ENCODE measurements around the gene SRGAP1.

SRGAP1 gene

DNA sequence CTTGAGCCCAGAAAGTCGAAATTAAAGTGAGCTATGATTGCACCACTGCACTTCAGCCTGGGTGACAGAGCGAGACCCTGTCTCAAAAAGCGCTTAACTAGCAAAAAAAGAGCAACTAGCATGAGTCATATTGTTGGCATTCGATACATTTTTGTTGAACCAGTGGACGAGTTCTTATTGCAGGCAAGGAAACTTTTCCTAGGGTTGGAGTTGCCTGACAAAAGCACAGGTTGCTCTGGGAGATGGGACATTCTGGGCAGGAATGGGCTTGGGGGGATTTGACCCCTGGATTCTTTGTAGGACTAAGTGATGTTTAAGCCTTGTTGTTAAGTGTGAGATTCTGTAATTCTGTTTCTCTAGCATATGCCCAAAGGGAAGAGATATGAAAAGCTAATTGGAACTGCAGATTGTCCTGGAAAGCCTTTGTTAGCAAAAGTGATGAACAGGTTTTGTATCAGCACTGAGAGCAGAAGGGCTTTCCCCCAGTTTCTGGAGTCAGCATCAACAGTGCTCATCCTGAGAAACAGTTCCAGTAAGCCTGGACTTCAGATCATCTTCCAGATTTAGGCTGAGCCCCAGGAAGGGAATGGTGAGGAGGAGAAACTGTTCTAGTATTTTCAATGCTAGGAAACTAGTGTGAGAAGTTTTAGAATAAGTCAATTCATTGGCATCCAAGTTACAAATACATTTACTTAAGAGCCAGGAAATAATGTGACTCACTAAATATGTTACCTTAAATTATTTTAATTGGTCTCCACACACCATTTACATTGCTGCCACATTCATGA, 123.1 kb downstream of the SRGAP1 start:
- DNase-seq (ENCODE audit: low spot score): no peak

GRCh38 chr12:63968673-63969072, 124.2 kb downstream of the SRGAP1 start:
- DNase-seq (ENCODE audit: low spot score): no peak

DNA sequence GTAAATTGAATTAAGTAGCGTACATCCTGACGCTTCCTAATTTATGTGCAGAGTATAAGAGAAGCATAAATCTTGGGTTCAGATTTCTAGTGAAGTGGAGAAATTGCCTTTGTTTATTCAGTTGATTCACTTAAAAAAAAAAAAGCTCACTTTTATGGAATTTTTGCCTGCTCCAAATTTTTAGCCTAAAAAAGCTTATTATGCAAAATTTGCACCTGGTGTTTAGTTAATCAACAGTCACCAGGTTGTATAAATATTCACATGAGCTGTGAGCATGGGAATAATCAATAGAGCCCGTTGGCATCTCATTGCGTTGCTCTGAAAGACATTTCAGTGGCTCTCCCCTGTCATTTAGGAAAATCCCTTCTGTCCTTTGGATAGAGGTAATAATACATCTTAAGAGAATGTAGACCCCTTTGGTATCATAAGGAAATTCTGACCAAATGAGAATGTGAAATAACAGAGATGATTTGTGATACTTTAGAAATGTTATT, 132.4 kb downstream of the SRGAP1 start:
- no peak for DNase-seq (ENCODE audit: low spot score)

DNA sequence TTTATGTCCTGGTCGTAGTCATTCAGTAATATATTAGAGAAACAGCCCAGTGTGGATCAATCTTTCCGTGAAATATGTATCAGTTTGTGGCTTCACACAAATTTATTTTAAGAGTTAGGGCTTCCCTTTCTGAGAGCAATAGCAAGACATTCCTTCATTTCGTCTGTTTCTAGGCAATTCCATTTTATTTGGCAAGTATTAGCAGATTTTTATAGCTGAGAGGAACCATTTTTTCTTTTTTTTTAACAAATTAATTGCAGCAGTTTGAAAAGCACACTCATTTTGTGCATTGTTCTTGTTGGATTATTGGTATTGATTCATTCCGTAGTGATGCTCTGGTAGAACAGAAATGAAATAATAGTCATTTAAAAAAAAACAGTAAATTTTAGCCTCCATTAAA, 132.9 kb downstream of the SRGAP1 start:
- DNase-seq (ENCODE audit: low spot score): no peak

GRCh38 chr12:63978519-63978918, 134.0 kb downstream of the SRGAP1 start:
- peak; percentile 55 for DNase-seq (ENCODE audit: low spot score)

DNA sequence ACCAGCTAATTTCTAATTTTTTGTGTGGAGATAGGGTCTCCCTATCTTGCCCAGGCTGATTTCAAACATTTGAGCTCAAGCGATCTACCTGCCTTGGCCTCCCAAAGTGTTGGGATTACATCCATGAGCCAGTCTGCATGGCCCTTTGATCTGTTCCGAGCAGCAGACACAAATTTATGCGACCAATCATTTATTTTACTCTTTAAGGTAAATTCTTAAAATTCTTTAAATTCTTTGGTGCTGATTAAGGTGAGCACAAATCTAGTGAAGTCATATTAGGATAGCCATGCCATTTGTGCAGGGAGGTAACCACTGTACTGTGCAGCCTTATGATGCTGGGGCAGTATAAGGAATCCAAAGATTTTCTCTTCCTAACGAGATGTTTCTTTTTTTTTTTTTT, 135.7 kb downstream of the SRGAP1 start:
- no peak for DNase-seq (ENCODE audit: low spot score)

GRCh38 chr12:63981343-63981742, 136.8 kb downstream of the SRGAP1 start:
- no peak for DNase-seq (ENCODE audit: low spot score)

DNA sequence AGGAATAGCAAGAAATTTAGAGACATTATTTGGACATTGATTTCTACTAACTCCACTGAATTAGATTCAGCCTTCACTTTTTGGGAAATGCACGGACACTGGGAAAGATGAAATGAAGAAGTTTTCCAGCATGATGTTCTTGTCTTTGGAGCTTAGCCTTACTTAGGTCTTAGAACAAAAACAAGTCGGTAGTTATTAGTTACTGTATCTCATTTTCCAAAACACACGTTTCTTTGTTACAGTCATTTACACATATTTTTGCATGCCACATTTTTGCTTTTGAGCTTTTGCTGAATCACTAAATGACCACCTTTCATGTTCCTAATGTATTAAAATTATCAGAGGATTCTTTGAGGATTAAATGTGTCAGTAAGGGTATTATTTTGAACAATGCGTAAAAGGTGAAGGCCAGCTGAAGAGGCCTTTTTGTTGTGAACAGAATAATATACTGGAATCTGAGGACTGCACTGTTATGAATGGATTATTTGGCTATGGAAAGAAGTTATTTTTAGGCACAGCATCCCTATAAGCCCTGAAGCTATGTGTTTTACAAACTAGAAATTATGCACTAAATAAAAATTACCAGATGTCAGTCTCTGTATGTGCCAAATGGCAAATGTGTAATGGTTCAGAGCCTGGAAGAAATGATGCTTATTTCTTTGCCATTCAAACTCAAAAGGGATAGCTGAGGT, 138.2 kb downstream of the SRGAP1 start:
- DNase-seq (ENCODE audit: low spot score): no peak

- DNase-seq (ENCODE audit: low spot score): no peak
Observed at GRCh38 chr12:63985456-63985855, 141.0 kb downstream of the SRGAP1 start.

GRCh38 chr12:63985945-63986344, 141.4 kb downstream of the SRGAP1 start:
- no peak for DNase-seq (ENCODE audit: low spot score)

DNA sequence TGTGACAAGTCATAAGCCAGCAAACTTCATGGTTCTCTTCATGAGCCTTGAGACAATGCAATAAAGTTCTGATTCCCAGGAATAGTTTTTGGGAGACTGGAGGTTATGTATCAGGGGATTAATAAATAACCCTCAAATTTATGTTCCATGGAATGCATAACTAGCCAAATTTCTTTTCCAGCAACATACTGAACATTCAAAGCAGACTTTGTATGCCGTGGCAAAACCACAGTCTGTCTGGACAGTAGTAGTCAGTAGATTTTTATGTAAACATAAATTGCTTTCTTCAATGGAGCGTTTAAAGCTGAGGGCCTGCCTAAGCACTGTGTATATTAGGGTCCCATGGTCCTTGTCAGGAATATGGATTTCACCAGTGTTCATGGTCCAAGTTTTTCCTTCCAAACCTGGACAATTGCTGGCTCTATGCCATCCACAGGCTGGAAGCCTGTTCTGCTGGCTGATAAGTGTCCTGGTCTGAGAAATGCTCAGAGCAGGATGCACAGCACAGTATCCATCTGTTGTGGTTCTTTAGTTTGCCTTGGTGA, 144.9 kb downstream of the SRGAP1 start:
- DNase-seq (ENCODE audit: low spot score): no peak

GRCh38 chr12:63990828-63991547, 146.5 kb downstream of the SRGAP1 start:
- no peak for DNase-seq (ENCODE audit: low spot score)

DNA sequence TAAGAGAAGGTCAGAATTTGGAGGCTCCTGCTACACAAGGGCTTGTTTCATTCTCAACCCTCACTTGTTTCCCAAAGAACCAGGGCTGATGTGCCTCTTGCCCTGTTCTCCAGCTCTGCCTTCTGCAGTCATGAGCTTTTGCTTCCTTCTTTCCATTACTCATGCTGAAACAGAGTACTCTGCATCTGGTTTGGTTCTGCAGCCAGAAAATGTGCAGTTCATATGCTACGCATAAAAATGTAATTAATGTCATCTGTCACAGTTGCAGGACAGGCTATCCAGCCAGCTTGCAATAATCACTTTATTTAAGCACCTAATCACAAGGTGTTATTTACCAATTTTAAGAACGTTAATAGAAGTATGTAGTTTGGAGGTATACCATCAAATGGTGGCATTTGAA, 150.2 kb downstream of the SRGAP1 start:
- DNase-seq (ENCODE audit: low spot score): no peak

DNA sequence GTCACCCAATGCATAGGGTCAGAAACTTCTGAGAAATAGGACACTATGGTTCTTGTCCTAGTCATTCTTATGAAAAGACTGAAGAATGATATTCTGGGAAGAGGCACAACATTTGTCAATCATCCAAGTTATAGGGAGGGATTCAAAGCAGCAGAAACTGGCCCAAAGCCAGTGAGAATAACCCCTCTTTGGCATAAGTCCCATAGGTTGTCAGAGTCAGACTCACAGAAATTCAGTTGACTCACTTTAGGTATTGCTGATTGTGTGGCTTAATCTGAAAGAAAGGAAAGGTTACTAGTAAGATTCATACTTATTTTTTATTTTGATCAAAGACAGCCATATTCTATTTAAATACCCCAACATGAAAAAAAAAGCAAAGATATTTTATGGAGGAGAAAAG, 151.0 kb downstream of the SRGAP1 start:
- DNase-seq (ENCODE audit: low spot score): no peak

DNA sequence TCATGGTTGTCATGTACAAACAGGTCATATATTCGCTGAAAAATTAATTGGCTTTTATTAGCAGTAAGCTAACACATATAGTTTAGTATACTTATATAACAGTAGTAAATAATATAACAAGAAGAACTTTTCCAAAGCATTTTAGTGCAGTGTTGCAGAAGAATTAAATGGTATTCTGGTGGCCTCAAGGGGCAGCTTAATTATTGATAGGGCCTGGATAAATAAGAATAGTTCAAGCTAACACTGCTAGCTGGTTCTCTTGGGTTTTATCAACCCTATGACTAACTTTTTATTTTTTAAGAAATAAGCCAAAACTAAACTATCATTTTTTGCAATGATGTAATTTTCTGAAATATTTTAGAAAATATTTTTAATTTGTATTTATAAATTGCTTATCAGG, 152.1 kb downstream of the SRGAP1 start:
- no peak for DNase-seq (ENCODE audit: low spot score)

GRCh38 chr12:63997198-63997597, 152.7 kb downstream of the SRGAP1 start:
- no peak for DNase-seq (ENCODE audit: low spot score)

DNA sequence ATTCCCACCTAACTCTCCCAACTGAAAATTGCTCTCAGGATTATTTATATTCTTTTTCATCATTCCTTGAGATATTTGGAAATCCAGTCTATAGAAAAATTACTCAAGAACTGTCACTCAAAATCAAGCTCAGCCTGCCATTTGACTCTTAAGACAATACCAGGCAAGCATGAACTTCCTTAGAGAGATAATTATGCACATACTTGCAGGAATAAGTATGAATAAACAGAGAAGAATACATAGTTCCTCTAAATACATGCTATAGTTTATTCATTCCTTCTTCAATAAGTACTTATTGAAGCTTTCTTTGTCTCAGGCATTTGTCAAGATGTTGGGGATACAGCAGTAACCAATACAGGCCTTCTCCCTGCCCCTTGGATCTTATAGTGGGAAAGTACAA, 154.1 kb downstream of the SRGAP1 start:
- DNase-seq (ENCODE audit: low spot score): no peak

DNA sequence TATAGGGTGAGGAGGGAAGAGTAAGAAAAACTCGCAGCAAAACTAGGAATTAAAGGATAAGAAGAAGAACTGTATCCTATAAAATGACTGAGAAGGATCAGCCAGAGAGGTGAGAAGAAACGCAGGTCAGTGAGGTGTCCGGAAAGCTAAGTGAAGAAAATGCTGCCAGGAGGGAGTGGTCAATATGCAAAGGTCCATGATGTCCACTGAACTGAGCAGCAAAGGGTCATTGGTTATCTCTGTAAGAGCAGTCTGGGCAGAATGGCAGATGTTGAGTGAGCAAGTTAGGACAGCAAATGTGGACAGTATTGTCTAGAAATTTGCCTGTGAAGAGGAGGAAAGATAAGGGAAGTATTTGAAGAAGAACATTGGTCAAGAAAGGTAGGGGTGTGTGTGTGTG, 155.4 kb downstream of the SRGAP1 start:
- DNase-seq (ENCODE audit: low spot score): no peak

GRCh38 chr12:64001439-64001838, 156.9 kb downstream of the SRGAP1 start:
- DNase-seq (ENCODE audit: low spot score): no peak

DNA sequence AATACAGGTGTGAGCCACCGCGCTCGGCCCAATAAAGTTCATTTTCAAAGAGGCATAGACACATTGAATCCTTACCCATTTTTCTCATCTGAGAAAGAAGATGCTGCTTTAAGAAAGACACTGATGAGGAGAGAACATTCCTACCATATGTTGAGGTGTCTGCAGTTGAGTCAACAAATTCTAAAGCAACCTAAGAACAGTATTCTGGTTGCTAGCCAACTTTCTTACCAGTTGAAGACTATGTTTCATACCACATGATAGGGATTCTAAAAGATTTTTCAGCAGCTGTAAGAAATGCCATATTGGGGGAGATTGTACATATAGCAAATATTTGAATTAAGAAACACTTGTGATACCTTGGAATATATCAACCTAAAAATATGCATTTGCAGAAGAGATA, 160.1 kb downstream of the SRGAP1 start:
- DNase-seq (ENCODE audit: low spot score): no peak

DNA sequence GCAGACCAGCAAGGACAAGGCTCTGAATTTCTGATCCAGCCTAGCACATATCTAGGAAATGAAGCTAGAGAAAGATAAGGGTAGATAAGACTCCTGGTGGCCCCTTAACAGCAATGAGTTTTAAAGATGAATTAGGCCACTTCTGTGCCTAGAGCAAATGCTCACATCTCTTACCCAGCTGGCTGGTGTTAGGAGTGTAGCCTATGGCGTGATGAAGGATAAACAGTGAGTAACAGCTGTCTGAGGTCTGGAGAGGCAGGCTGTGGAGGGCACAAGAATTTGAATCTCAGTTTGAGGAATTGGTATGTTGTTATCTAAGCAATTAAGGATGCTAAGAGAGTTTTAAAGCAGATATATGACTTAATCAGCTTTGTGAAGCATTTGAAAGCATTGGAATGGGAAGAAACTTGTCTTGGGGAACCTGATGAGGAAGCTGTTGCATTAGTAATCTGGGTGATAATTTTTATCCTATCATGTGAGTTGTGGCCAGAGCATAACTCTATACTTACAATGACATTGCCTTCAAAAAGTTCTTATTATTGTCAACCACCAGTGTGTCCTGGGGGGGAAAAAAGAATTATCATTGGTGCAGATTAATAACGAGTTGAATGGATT, 161.8 kb downstream of the SRGAP1 start:
- no peak for DNase-seq (ENCODE audit: low spot score)

DNA sequence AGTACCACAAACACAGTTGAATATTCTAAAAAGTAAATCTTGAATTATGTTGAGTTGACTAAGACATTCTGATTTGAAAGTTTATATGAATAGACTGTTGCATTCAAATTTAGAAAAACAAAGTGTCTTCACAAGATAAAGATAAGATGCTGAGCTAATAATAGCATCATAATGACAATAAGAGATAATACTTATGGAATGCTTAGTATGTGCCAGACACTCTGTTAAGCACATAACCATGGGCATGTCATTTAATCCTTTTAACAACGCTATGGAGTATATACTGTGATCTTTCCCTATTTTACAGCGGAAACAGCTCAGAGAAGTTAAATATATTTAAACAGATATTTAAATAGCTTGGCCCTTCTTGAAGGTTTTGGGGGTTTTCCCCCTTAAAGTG, 163.4 kb downstream of the SRGAP1 start:
- no peak for DNase-seq (ENCODE audit: low spot score)
